NCI-H82 treated with DMSO at 0.1 percent for 48 hours (cell line): ENCODE measurements around the gene CFAP97D2.
"Not testable (repeated sequence)": the region's sequence is repeated elsewhere in the genome, so short reads cannot be mapped to it uniquely, and the experiment has no call there.

Experiments used
- DNase-seq: peaks from one replicate; lab custom pipeline; 2025; ENCODE audit not compliant: unreplicated experiment; lab: John Stamatoyannopoulos, UW

Gene CFAP97D2

GRCh38 chr13:114234266-114234644, 55.2 kb downstream of the CFAP97D2 start:
- no peak for DNase-seq

GRCh38 chr13:114234645-114235421, 55.8 kb downstream of the CFAP97D2 start, which contains the start of gene CDC16:
Gene CDC16, plus strand, starts transcription at chr13:114234897. Its CDS starts 188 bp downstream, at chr13:114235085.
- DNase-seq, result peak; percentile 90

- DNase-seq, result no peak
Observed at GRCh38 chr13:114235697-114236096, 56.6 kb downstream of the CFAP97D2 start.

- no peak for DNase-seq
Observed at GRCh38 chr13:114236227-114236626, 57.2 kb downstream of the CFAP97D2 start.

- DNase-seq, result no peak
Observed at GRCh38 chr13:114237415-114238112, 58.5 kb downstream of the CFAP97D2 start.

- no peak for DNase-seq
Observed at GRCh38 chr13:114241918-114242317, 62.9 kb downstream of the CFAP97D2 start.

- DNase-seq, result no peak
Observed at GRCh38 chr13:114243971-114244370, 64.9 kb downstream of the CFAP97D2 start.

GRCh38 chr13:114244637-114245036, 65.6 kb downstream of the CFAP97D2 start:
- DNase-seq, result no peak

- no peak for DNase-seq
Observed at GRCh38 chr13:114248011-114248410, 69.0 kb downstream of the CFAP97D2 start.

GRCh38 chr13:114249077-114249476, 70.0 kb downstream of the CFAP97D2 start:
- DNase-seq, result peak; percentile 72

GRCh38 chr13:114251639-114252440, 72.8 kb downstream of the CFAP97D2 start:
- not testable (repeated sequence) for DNase-seq

- DNase-seq, result no peak
Observed at GRCh38 chr13:114256547-114256946, 77.5 kb downstream of the CFAP97D2 start.

GRCh38 chr13:114257014-114257413, 78.0 kb downstream of the CFAP97D2 start:
- no peak for DNase-seq

- no peak for DNase-seq
Observed at GRCh38 chr13:114258589-114258988, 79.5 kb downstream of the CFAP97D2 start.

GRCh38 chr13:114259374-114259773, 80.3 kb downstream of the CFAP97D2 start:
- DNase-seq, result no peak

GRCh38 chr13:114259974-114260373, 80.9 kb downstream of the CFAP97D2 start:
- no peak for DNase-seq

GRCh38 chr13:114260814-114261213, 81.8 kb downstream of the CFAP97D2 start:
- DNase-seq, result no peak

GRCh38 chr13:114261328-114261965, 82.4 kb downstream of the CFAP97D2 start:
- DNase-seq, result no peak

- DNase-seq, result no peak
Observed at GRCh38 chr13:114263578-114263977, 84.5 kb downstream of the CFAP97D2 start.

GRCh38 chr13:114264313-114264712, 85.3 kb downstream of the CFAP97D2 start:
- DNase-seq, result not testable (repeated sequence)
